ENCODE data around the gene NDRG2. TPM values are rescaled to one million over a fixed set of nuclear protein-coding genes. Genes with fewer than 3 reads are reported as not detected.

The NDRG2 gene
- total and polyA plus RNA-seq, 9 of the 15 experiments (the other 6 are each of a cell fraction or from before 2014, with no cell fraction given): 10.1 to 105 (median 41.0) TPM

DNA sequence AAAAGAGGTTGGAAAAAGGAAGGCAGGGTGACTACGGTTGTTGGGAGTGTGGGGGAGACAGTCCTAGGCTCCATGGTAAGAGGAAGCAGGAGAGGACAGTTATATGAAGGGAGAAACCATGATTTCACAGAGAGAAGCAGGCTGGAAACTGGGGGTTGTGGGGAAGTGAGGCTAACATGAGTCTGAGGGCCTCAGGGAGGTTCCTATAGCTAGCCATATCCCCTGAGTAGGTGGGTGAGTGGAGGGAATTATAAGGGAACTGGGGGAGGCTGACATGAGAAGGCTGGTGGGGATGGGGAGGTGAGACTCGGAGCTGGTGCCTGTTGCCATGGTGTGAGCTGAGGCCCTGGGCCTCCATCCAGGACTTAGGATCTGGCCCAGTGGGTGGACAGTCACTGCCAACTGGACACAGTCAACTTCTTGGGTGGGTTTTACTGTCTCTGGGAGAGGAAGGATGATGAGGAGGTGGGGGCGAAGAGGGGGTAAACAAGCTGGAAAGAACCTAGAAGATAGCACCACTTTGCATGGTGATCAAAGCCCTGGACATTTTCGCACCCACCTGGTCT is 8.4 kb upstream of the NDRG2 start:
- in situ Hi-C loops (cut with MboI): no loop called here
- FAIRE-seq: no peak
- H4K20me1 ChIP-seq (replicated peaks; ENCODE audit: control insufficient read depth, insufficient read depth, low read length): no peaks in the 10 kb centered on the region
- TF ChIP-seq ZBTB7A (IDR thresholded peaks at IDR 0.05; ENCODE audit: borderline replicate concordance, control insufficient read depth, low read depth, low read length): no peak
- no peak for TF ChIP-seq ZFP36 (IDR thresholded peaks at IDR 0.05; ENCODE audit: low read depth, low read length, partially characterized antibody)
- TF ChIP-seq, protein P1, sequence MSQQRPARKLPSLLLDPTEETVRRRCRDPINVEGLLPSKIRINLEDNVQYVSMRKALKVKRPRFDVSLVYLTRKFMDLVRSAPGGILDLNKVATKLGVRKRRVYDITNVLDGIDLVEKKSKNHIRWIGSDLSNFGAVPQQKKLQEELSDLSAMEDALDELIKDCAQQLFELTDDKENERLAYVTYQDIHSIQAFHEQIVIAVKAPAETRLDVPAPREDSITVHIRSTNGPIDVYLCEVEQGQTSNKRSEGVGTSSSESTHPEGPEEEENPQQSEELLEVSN (IDR thresholded peaks at IDR 0.05; ENCODE audit: borderline replicate concordance in 1 of 2, extremely low read depth in 1 of 2, insufficient read depth in 1 of 2, insufficient read length in 1 of 2, low read depth in 1 of 2, low read length in 1 of 2, poor library complexity in 1 of 2, severe bottlenecking in 1 of 2): no peak
- TF ChIP-seq ZNF586 (CRISPR knock-in tag; conservative IDR thresholded peaks at IDR 0.05): no peak
- no peak for TF ChIP-seq SRSF9 (IDR thresholded peaks at IDR 0.05; ENCODE audit: borderline replicate concordance, low read depth, low read length)
- TF ChIP-seq DMBX1 (CRISPR knock-in tag; IDR thresholded peaks at IDR 0.05; ENCODE audit: borderline replicate concordance): no peak
- TF ChIP-seq ADNP (tag; IDR thresholded peaks at IDR 0.05): no peak
- TF ChIP-seq, protein P2, sequence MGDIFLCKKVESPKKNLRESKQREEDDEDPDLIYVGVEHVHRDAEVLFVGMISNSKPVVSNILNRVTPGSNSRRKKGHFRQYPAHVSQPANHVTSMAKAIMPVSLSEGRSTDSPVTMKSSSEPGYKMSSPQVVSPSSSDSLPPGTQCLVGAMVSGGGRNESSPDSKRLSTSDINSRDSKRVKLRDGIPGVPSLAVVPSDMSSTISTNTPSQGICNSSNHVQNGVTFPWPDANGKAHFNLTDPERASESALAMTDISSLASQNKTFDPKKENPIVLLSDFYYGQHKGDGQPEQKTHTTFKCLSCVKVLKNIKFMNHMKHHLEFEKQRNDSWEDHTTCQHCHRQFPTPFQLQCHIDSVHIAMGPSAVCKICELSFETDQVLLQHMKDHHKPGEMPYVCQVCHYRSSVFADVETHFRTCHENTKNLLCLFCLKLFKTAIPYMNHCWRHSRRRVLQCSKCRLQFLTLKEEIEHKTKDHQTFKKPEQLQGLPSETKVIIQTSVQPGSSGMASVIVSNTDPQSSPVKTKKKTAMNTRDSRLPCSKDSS (IDR thresholded peaks at IDR 0.05; ENCODE audit: low read depth, partially characterized antibody): no peak
- TF ChIP-seq SIN3A (IDR thresholded peaks at IDR 0.05; ENCODE audit: borderline replicate concordance in 2 of 2, control insufficient read depth in 1 of 2, low read depth in 2 of 2, low read length in 2 of 2): no peak

More for the DNA sequence above, 8.4 kb upstream of the NDRG2 start:
- no peaks in the 10 kb centered on the region for H3K9me3 ChIP-seq (replicated peaks; ENCODE audit: control insufficient read depth, insufficient read depth, low read depth, low read length)
- POLR2A ChIA-PET: interaction anchor here (0.7 kb wide), 2 partner anchors 10 to 1009 kb away, joined by 3 read pairs; no protein-coding TSS in a partner anchor
- no peak overlapping the region for H2AFZ ChIP-seq (ENCODE audit: low read depth, low read length)
- no peak overlapping the region; a peak in 1 of 4 replicates for H3K9ac ChIP-seq (ENCODE audit: insufficient read depth in 1 of 2, low read depth in 2 of 2, low read length in 2 of 2)
- CTCF ChIA-PET (ENCODE audit: low intra/inter-chr PET ratio): no interaction called here
- H3K4me3 ChIP-seq: no peak overlapping the region
- ATAC-seq (no peak), DNase-seq (ENCODE audit: extremely low read depth in 1 of 4, low spot score in 3 of 4) (no peak)
- no peak overlapping the region for H3K27ac ChIP-seq (ENCODE audit: extremely low read depth, low read depth, low read length)
- H3K9me1 ChIP-seq (ENCODE audit: control insufficient read depth, insufficient read depth, low read length): no peaks in the 10 kb centered on the region
- no peaks in the 10 kb centered on the region for H3K79me2 ChIP-seq (ENCODE audit: control insufficient read depth, insufficient read depth, low read length)
- intact Hi-C loops (cut with micrococcal nuclease): no loop called here
- H3K27me3 ChIP-seq (ENCODE audit: control insufficient read depth in 2 of 2, insufficient read depth in 2 of 2, low read length in 2 of 2): no peaks in the 10 kb centered on the region
- WGBS (ENCODE audit: insufficient coverage, low coverage, missing lambda C conversion rate): 57% methylated on average over 3 of the region's 4 CpGs
- no peak overlapping the region for H3K4me2 ChIP-seq (ENCODE audit: insufficient read depth, low read length)
- H3K36me3 ChIP-seq (ENCODE audit: control insufficient read depth, insufficient read depth, low read length): no peaks in the 10 kb centered on the region
- no TSS peak for BruUV-seq (replicated peaks)
- peaks cover 0 to 7% of the 10 kb centered on the region in 2 experiments; a peak in 3 of 5 replicates for H3K4me1 ChIP-seq (replicated peaks in 1 of 2; ENCODE audit: control insufficient read depth in 2 of 2, insufficient read depth in 2 of 2, low read length in 2 of 2)

Data from K562 (cell line).